ENCODE results near the gene EIF4EBP3. TPM values are rescaled to one million over a fixed set of nuclear protein-coding genes. Genes with fewer than 3 reads are reported as not detected.
A peak's percentile ranks its signal among the peaks of the same experiment; 100 is the strongest.

Gene EIF4EBP3
- total RNA-seq, 1 donor from 2014 or later = 16.4 TPM

DNA sequence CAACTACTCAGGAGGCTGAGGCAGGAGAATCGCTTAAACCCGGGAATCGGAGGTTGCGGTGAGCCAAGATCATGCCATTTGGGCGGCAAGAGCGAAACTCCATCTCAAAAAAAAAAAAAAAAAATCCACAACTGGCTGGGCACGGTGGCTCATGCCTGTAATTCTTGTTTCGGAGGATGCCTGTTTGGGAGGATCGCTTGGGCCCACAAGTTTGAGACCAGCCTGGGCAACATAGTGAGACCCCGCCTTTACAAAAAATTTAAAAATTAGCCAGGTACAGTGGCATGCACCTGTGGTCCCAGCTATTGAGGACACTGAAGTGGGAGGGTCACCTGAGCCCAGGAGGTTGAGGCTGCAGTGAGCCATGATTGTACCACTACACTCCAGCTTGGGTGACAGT, 1.9 kb upstream of the EIF4EBP3 start:
- Mint-ChIP-seq H3K27ac (ENCODE audit: unreplicated experiment) (no peak overlapping the region), H3K4me1 (ENCODE audit: unreplicated experiment) (peaks cover 41% of the 10 kb centered on the region), H3K9me3 (ENCODE audit: unreplicated experiment) (no peaks in the 10 kb centered on the region), H3K27me3 (ENCODE audit: unreplicated experiment) (peaks cover 6% of the 10 kb centered on the region), H3K4me3 (ENCODE audit: unreplicated experiment) (no peak overlapping the region), H3K36me3 (ENCODE audit: low read depth, unreplicated experiment) (peaks cover 38% of the 10 kb centered on the region)
- no peak for DNase-seq (ENCODE audit: low spot score)
- TF ChIP-seq, protein P1, sequence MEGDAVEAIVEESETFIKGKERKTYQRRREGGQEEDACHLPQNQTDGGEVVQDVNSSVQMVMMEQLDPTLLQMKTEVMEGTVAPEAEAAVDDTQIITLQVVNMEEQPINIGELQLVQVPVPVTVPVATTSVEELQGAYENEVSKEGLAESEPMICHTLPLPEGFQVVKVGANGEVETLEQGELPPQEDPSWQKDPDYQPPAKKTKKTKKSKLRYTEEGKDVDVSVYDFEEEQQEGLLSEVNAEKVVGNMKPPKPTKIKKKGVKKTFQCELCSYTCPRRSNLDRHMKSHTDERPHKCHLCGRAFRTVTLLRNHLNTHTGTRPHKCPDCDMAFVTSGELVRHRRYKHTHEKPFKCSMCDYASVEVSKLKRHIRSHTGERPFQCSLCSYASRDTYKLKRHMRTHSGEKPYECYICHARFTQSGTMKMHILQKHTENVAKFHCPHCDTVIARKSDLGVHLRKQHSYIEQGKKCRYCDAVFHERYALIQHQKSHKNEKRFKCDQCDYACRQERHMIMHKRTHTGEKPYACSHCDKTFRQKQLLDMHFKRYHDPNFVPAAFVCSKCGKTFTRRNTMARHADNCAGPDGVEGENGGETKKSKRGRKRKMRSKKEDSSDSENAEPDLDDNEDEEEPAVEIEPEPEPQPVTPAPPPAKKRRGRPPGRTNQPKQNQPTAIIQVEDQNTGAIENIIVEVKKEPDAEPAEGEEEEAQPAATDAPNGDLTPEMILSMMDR (IDR thresholded peaks at IDR 0.05; ENCODE audit: unreplicated experiment) = no peak

GRCh38 chr5:140546851-140547507, 483 bp upstream of the EIF4EBP3 start:
- Mint-ChIP-seq H3K36me3 (ENCODE audit: low read depth, unreplicated experiment) (peaks cover 38% of the 10 kb centered on the region), H3K27ac (ENCODE audit: unreplicated experiment) (peak overlapping the region; percentile 72), H3K4me3 (ENCODE audit: unreplicated experiment) (peak overlapping the region; percentile 67), H3K9me3 (ENCODE audit: unreplicated experiment) (no peaks in the 10 kb centered on the region), H3K27me3 (ENCODE audit: unreplicated experiment) (peaks cover 6% of the 10 kb centered on the region), H3K4me1 (ENCODE audit: unreplicated experiment) (peaks cover 37% of the 10 kb centered on the region)
- TF ChIP-seq, protein P1 (IDR thresholded peaks at IDR 0.05; ENCODE audit: unreplicated experiment) = no peak
- DNase-seq (ENCODE audit: low spot score) = no peak

DNA sequence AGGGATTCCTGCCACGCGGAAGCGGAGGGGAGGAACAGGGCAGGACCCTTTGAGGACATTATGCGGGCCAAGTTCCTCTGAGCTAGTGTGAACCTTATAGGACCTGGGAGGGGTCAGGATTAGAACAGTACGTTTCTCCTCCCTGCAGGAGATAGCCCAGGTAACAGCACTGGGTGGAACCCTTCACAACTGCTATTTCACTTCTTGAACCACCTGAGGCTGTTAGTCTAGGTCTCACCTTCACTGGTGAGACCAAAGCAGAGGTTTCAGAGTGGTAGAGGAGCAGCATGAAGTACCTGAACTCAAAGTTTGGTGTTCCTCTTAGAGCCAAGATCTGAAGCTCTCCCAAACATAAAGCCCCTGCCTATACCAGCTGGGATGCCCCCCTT, 832 bp downstream of the EIF4EBP3 start:
- Mint-ChIP-seq H3K27ac (ENCODE audit: unreplicated experiment) (peak overlapping the region; percentile 67), H3K4me1 (ENCODE audit: unreplicated experiment) (peaks cover 37% of the 10 kb centered on the region), H3K4me3 (ENCODE audit: unreplicated experiment) (peak overlapping the region; percentile 74), H3K9me3 (ENCODE audit: unreplicated experiment) (no peaks in the 10 kb centered on the region), H3K36me3 (ENCODE audit: low read depth, unreplicated experiment) (peaks cover 43% of the 10 kb centered on the region), H3K27me3 (ENCODE audit: unreplicated experiment) (peaks cover 6% of the 10 kb centered on the region)
- TF ChIP-seq, protein P1 (IDR thresholded peaks at IDR 0.05; ENCODE audit: unreplicated experiment) = no peak
- no peak for DNase-seq (ENCODE audit: low spot score)

DNA sequence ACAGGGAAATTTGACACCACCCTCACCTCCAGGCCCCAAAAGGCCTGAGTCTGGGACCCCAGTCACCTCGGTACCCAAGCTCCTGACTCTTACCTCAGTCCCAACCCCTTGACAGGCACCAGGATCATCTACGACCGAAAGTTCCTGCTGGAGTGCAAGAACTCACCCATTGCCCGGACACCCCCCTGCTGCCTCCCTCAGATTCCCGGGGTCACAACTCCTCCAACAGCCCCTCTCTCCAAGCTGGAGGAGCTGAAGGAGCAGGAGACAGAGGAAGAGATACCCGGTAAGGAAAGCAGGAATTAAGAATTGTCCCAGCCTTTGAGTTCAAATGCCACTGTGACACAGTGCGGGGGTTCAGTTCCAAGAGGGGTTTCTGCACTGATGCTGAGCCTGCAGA, 1.3 kb downstream of the EIF4EBP3 start:
- Mint-ChIP-seq H3K36me3 (ENCODE audit: low read depth, unreplicated experiment) (peaks cover 48% of the 10 kb centered on the region), H3K4me1 (ENCODE audit: unreplicated experiment) (peaks cover 40% of the 10 kb centered on the region), H3K4me3 (ENCODE audit: unreplicated experiment) (no peak overlapping the region), H3K9me3 (ENCODE audit: unreplicated experiment) (no peaks in the 10 kb centered on the region), H3K27ac (ENCODE audit: unreplicated experiment) (peak overlapping the region; percentile 16), H3K27me3 (ENCODE audit: unreplicated experiment) (peaks cover 6% of the 10 kb centered on the region)
- TF ChIP-seq, protein P1 (IDR thresholded peaks at IDR 0.05; ENCODE audit: unreplicated experiment) = no peak
- DNase-seq (ENCODE audit: low spot score) = no peak

Data from endothelial cell (in vitro differentiated cells).